ENCODE measurements around the gene SPPL3.

DNA sequence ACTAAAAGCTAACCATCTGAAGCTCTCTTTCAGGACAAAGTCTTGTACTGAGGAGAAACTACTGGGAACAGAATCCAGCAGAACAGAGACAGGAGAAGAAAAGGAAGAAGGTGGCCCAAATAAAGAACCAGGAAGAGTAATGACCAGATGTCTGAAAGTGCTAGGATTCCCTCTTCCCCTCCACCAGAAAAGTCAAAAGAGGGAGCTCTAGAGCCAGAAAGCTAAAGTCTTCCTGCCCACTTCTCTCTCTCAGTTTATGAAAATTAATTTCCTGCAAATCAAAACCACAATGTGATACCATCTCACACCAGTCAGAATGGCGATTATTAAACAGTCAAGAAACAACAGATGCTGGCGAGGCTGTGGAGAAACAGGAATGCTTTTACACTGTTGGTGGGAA is 47.2 kb downstream of the SPPL3 start:
- no peak for TF ChIP-seq POLR2AphosphoS5 (IDR thresholded peaks at IDR 0.05)
- TF ChIP-seq, protein P1, sequence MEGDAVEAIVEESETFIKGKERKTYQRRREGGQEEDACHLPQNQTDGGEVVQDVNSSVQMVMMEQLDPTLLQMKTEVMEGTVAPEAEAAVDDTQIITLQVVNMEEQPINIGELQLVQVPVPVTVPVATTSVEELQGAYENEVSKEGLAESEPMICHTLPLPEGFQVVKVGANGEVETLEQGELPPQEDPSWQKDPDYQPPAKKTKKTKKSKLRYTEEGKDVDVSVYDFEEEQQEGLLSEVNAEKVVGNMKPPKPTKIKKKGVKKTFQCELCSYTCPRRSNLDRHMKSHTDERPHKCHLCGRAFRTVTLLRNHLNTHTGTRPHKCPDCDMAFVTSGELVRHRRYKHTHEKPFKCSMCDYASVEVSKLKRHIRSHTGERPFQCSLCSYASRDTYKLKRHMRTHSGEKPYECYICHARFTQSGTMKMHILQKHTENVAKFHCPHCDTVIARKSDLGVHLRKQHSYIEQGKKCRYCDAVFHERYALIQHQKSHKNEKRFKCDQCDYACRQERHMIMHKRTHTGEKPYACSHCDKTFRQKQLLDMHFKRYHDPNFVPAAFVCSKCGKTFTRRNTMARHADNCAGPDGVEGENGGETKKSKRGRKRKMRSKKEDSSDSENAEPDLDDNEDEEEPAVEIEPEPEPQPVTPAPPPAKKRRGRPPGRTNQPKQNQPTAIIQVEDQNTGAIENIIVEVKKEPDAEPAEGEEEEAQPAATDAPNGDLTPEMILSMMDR (IDR thresholded peaks at IDR 0.05): no peak
- TF ChIP-seq EP300 (IDR thresholded peaks at IDR 0.05): no peak
- TF ChIP-seq POLR2A (IDR thresholded peaks at IDR 0.05): no peak

Data from stomach (tissue), 4 donors.